Psoas muscle (tissue), 8 donors: Measurements from ENCODE around the gene COLEC11. TPM values are rescaled to one million over a fixed set of nuclear protein-coding genes. Genes with fewer than 3 reads are reported as not detected.
A peak's percentile ranks its signal among the peaks of the same experiment; 100 is the strongest.

Source experiments
- ATAC-seq, 4 donors: fragments of 200-7000 bp; cut with Tn5 transposase; one replicate each; pipeline ENCODE4 v1.9.1; 2020; ENCODE audit warnings: moderate library complexity in 3 of 4, mild to moderate bottlenecking in 2 of 4
- DNase-seq, 2 donors: peaks; one replicate each; pipeline ENCODE4 v3.0.0-alpha.2; 2020
- H3K27ac ChIP-seq: fragments of 200-600 bp; one replicate; pipeline ENCODE4 v1.8.0; 2022
- H3K27me3 ChIP-seq, 3 donors: fragments of 200-600 bp in 1 of 3; one replicate each; pipeline versions ENCODE4 v1.6.1 to v1.8.0; 2013 to 2022; ENCODE audit warnings: low read length in 2 of 3, mild to moderate bottlenecking in 2 of 3, moderate library complexity in 1 of 3; ENCODE audit not compliant: insufficient read depth in 3 of 3
- H3K36me3 ChIP-seq, 2 donors: fragments of 200-600 bp in 1 of 2; one replicate each; pipeline versions ENCODE4 v1.6.1 to v1.8.0; 2013 to 2022; ENCODE audit warnings: low read depth in 1 of 2, mild to moderate bottlenecking in 1 of 2, moderate library complexity in 1 of 2; ENCODE audit not compliant: insufficient read depth in 1 of 2
- H3K4me1 ChIP-seq: fragments of 200-600 bp; one replicate; pipeline ENCODE4 v1.8.0; 2022
- H3K4me3 ChIP-seq: fragments of 200-600 bp; one replicate; pipeline ENCODE4 v1.8.0; 2022; ENCODE audit warnings: mild to moderate bottlenecking
- H3K9me3 ChIP-seq: fragments of 200-600 bp; one replicate; pipeline ENCODE4 v1.8.0; 2022
- CTCF ChIP-seq: fragments of 200-600 bp; IDR thresholded peaks from one replicate; pipeline ENCODE4 v1.8.0; 2022; ENCODE audit warnings: antibody characterized with exemption
- WGBS, 3 donors: extraction: QIAGEN DNeasy Blood & Tissue Kit; methylation state at CpG; one replicate each; pipeline versions ENCODE4 v1.1.6 to v1.1.7; 2013; 5-methylcytosine and 5-hydroxymethylcytosine counted together
- intact Hi-C, 2 donors: fragments of 100-400 bp; cut with DNase I; formaldehyde crosslinking; loops; one replicate each; pipeline versions ENCODE4 v1.11.0 to v1.14.2; 2022
- long read RNA-seq, 2 donors: library from polyadenylated mRNA; unstranded; transcript quantifications; one replicate each; pipeline ENCODE4 v2.0.0, GENCODE V29; 2021
- polyA plus RNA-seq, 3 donors: library from polyadenylated mRNA; stranded (reverse); fragments of 200-250 nt; gene quantifications; one replicate each; pipeline ENCODE4 v1.2.3, GENCODE V29; 2013
- total RNA-seq, 4 donors: library from RNA; stranded (reverse); fragmentation: NEBNext Ultra II Directional in 2 of 4; extraction: Animal tissue kit (Norgen Biotek cat#: 25700) in 2 of 4; gene quantifications; one replicate each; pipeline versions ENCODE4 v1.2.1 to v1.2.4, GENCODE V29; 2021 to 2023
- donor health status: healthy with polysubstance abuse.
- donor health status: DM: no; HTN: no; CAD: no; lungs with moderate emphysema.
- donor health status: Bipolar disorder and iron deficiency.
- donor health status: healthy.
- donor health status: DM: yes; HTN: yes; CAD: no.
- donor health status: DM: no; HTN: no; CAD: no.
- donor health status: DM: no; HTN: no; CAD: no.
- donor health status: DM: yes; HTN: yes; CAD: no.

The COLEC11 gene
- total RNA-seq: under 1 TPM in 3 of 4 donors, not detected in 1; 0.22 to 0.79 (median 0.40) TPM
- polyA plus RNA-seq: 1 to 10 TPM in 1 of 3 donors, under 1 TPM in 2; 0.23 to 1.0 (median 0.35) TPM
- long read RNA-seq, donor 1: 0 reads
- long read RNA-seq, donor 2: 0 reads

GRCh38 chr2:3594493-3595281, at the start of gene COLEC11:
TSS of gene COLEC11 (plus strand) at chr2:3595112. CDS start at chr2:3604341, 9,229 bp downstream.
- 23 to 34% (median 27%) methylated on average over 38 to 40 of the region's 40 CpGs for WGBS, 3 donors
- H3K4me1 ChIP-seq: no peaks in the 10 kb centered on the region
- H3K36me3 ChIP-seq: no peaks in the 10 kb centered on the region
- intact Hi-C loops: no loop called here
- peak in 3 of 4 donors; percentile 58 to 78 (median 61) for ATAC-seq
- DNase-seq: peak in 1 of 2 donors; percentile 35
- no peak within 1 kb of the TSS for H3K27ac ChIP-seq
- no peaks in the 10 kb centered on the region for H3K9me3 ChIP-seq
- peak within 1 kb of the TSS; percentile 33 for H3K4me3 ChIP-seq
- peaks cover 0 to 5% (median 0%) of the 10 kb centered on the region in 3 donors for H3K27me3 ChIP-seq
- TF ChIP-seq CTCF: peak; percentile 11

GRCh38 chr2:3545788-3546478, 49.0 kb upstream of the COLEC11 start:
- no peak overlapping the region for H3K4me3 ChIP-seq
- intact Hi-C loops: no loop called here
- ATAC-seq (no peak), DNase-seq (no peak)
- TF ChIP-seq CTCF: no peak
- no peaks in the 10 kb centered on the region for H3K4me1 ChIP-seq
- no peak overlapping the region for H3K27ac ChIP-seq
- H3K9me3 ChIP-seq: no peaks in the 10 kb centered on the region
- peaks cover 19 to 100% of the 10 kb centered on the region in 2 donors for H3K36me3 ChIP-seq
- no peaks in the 10 kb centered on the region for H3K27me3 ChIP-seq
- 92 to 95% (median 94%) methylated on average over 10 of the region's 10 CpGs for WGBS, 3 donors

DNA sequence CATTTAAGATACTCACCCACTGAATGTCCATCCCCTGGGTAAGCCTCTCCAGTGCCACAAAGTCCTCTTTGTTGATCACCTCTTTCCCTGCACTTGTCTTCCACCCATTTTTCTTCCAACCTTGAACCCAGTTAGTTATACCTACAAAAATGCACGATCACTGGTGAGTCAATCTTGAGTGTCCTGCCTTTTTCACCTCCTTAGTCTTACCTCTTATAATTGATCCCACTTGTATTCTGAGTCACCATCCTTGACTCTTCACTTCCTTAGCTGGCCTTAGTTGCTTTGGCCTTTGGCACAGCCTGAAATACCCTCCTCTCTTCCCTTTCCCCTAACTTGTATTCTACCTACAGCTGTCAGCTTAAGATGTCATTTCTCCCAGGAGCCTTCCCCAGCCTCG, 47.0 kb upstream of the COLEC11 start:
- WGBS, 3 donors: 91 to 96% (median 96%) methylated on average over 2 of the region's 2 CpGs
- ATAC-seq (no peak), DNase-seq (no peak)
- no peak overlapping the region for H3K27ac ChIP-seq
- intact Hi-C loops: no loop called here
- H3K36me3 ChIP-seq: peaks cover 17 to 96% of the 10 kb centered on the region in 2 donors
- H3K27me3 ChIP-seq: no peaks in the 10 kb centered on the region
- H3K4me3 ChIP-seq: no peak overlapping the region
- H3K4me1 ChIP-seq: no peaks in the 10 kb centered on the region
- H3K9me3 ChIP-seq: no peaks in the 10 kb centered on the region
- TF ChIP-seq CTCF: no peak

DNA sequence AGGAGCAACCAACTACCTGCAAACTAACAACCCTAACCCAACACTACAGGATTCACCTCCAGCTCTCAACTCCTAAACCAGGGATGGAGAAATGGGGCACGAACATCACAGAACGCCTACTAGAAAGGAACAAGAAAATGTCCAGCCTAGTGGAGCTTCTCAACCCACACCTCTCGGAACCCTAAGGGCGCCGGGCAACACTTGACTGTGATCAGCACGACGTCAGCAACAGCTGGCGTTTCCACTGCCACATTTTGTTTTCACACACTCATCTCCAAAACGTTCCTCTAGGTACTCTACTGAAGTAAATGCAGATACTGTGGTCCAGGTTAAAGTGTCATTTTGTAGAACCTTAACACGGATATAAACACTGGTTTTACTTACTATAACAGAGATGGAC, 41.0 kb upstream of the COLEC11 start:
- WGBS, 3 donors: 79 to 86% (median 80%) methylated on average over 10 of the region's 10 CpGs
- TF ChIP-seq CTCF: no peak
- peaks cover 12% of the 10 kb centered on the region for H3K4me1 ChIP-seq
- peak in 1 of 2 donors; percentile 28 for DNase-seq
- no peak overlapping the region for H3K27ac ChIP-seq
- H3K9me3 ChIP-seq: no peaks in the 10 kb centered on the region
- ATAC-seq: no peak
- H3K4me3 ChIP-seq: no peak overlapping the region
- H3K27me3 ChIP-seq: no peaks in the 10 kb centered on the region
- peaks cover 10 to 74% of the 10 kb centered on the region in 2 donors for H3K36me3 ChIP-seq
- intact Hi-C loops: no loop called here
